Measurements from ENCODE around the gene FLAD1. TPM values are rescaled to one million over a fixed set of nuclear protein-coding genes. Genes with fewer than 3 reads are reported as not detected.
A peak's percentile ranks its signal among the peaks of the same experiment; 100 is the strongest.

The FLAD1 gene
- total RNA-seq, 1 experiment from 2014 or later = 82.4 TPM

DNA sequence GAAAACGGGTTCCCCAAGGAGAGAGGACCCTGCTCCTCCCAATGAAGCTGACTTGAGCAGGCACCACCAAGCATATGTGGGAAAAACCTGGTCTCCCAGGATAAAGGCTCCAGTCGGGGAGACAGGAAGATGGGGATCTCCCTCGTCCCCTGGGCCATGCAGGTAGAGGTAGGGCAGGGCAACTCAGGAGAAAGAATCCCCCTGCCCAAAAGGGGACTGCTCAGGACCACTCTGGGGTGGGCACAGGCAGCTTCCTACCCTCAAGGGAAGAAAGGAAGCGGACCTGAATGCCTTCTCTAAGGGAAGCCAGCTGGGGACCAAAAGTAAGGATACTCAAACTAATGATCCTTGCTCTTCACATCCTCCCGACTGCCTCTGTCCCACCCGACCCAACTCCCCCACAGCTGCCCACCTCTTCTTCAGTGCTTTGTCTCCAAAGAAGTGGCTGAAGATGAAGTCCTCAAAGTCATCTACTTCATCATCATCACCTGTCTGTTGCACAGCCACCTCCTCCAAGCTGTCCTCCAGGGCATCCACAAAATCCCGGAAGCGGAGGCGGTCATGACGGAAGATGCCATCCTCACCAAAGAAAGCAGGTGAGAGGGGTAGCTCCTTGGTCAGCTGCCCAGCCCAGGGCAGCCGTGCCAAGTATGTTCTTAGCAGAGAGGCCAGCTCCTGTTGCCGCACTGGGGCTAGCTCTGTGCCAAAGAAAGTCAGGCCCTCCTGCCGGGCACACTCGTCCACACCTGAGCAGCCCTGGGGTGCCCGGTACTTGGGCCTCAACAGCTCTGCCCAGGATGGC is 37.8 kb upstream of the FLAD1 start:
- BruUV-seq (replicated peaks) = TSS peak; percentile 66
- Histone ChIP-seq H3K27me3 (replicated peaks; ENCODE audit: insufficient read depth, low read depth, low read length, poor library complexity) (no peaks in the 10 kb centered on the region), H3K27ac (ENCODE audit: low read depth, low read length, poor library complexity, severe bottlenecking) (no peak overlapping the region), H3K4me1 (ENCODE audit: insufficient read depth, low read length, poor library complexity, severe bottlenecking) (peaks cover 29% of the 10 kb centered on the region), H3K36me3 (ENCODE audit: insufficient read depth, low read length, poor library complexity, severe bottlenecking) (no peaks in the 10 kb centered on the region), H3K4me3 (ENCODE audit: low read depth, low read length, poor library complexity, severe bottlenecking) (no peak overlapping the region), H3K9me3 (ENCODE audit: low read depth, low read length, poor library complexity, severe bottlenecking) (no peaks in the 10 kb centered on the region)
- intact Hi-C loops (cut with micrococcal nuclease; ENCODE audit: unreplicated experiment) = no loop called here
- DNase-seq (ENCODE audit: low spot score) = no peak
- TF ChIP-seq, protein P1, sequence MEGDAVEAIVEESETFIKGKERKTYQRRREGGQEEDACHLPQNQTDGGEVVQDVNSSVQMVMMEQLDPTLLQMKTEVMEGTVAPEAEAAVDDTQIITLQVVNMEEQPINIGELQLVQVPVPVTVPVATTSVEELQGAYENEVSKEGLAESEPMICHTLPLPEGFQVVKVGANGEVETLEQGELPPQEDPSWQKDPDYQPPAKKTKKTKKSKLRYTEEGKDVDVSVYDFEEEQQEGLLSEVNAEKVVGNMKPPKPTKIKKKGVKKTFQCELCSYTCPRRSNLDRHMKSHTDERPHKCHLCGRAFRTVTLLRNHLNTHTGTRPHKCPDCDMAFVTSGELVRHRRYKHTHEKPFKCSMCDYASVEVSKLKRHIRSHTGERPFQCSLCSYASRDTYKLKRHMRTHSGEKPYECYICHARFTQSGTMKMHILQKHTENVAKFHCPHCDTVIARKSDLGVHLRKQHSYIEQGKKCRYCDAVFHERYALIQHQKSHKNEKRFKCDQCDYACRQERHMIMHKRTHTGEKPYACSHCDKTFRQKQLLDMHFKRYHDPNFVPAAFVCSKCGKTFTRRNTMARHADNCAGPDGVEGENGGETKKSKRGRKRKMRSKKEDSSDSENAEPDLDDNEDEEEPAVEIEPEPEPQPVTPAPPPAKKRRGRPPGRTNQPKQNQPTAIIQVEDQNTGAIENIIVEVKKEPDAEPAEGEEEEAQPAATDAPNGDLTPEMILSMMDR (conservative IDR thresholded peaks at IDR 0.05; ENCODE audit: low read depth, low read length) = no peak
- no peak for TF ChIP-seq EZH2 (IDR thresholded peaks at IDR 0.05; ENCODE audit: borderline replicate concordance, low read depth, low read length, poor library complexity, severe bottlenecking)
- ChIA-PET POLR2A (ENCODE audit: low non-redundant PET) (no interaction called here), CTCF (interaction anchor here (0.9 kb wide), 1 partner anchor 10 kb away, joined by 3 read pairs; the partner anchor contains the start of gene PBXIP1)

DNA sequence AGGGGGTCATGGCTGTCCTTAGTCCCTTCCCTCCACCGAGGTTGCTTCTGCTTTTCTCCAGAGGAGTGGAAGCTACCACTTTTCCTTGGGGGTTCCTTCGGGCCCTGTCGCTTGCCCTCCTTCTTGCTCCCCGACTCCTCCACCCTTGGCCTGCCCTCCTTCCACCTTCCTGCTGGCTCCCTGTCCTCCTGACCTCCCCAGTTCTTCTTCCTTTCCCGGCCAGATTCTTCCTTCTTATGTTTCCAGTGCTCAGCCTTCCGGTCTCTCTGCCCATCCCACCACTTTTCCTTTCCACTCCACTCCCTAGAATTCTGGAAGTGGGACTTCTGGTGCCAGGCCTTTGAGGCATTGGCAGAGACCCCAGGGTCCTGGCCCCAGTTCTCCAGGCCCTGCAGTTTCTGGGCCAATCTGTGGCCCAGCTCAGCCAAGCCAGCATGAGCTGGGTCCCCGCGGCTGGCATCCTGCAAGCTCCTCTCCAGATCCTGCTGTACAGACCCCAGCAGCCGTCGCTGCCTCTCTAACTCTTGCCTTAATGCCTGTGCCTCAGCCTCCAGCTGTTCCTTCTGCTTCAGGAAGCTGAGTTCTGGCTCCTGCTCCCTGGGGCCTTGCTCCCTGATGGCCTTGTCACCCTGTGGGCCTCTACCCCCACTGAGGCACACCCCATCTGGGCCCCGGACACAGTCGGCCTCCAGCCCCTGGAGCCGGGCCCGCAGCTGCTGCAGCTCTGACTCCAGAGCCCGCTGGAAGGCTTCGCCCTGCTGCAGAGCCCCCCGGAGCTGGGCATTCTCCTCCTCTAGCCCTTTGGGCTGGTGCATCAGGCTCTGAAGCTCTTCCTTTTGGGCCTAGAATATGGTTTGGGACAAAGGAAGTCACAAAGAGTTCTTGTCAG is 36.9 kb upstream of the FLAD1 start:
- DNase-seq (ENCODE audit: low spot score) = no peak
- CTCF ChIA-PET = interaction anchor here (0.6 to 0.9 kb wide), 2 partner anchors 10 to 514 kb away, joined by 3 to 5 read pairs; partner anchors contain the start of gene PBXIP1
- Histone ChIP-seq H3K27me3 (replicated peaks; ENCODE audit: insufficient read depth, low read depth, low read length, poor library complexity) (no peaks in the 10 kb centered on the region), H3K27ac (ENCODE audit: low read depth, low read length, poor library complexity, severe bottlenecking) (no peak overlapping the region), H3K36me3 (ENCODE audit: insufficient read depth, low read length, poor library complexity, severe bottlenecking) (peaks cover 3% of the 10 kb centered on the region), H3K4me1 (ENCODE audit: insufficient read depth, low read length, poor library complexity, severe bottlenecking) (peaks cover 20% of the 10 kb centered on the region), H3K4me3 (ENCODE audit: low read depth, low read length, poor library complexity, severe bottlenecking) (no peak overlapping the region), H3K9me3 (ENCODE audit: low read depth, low read length, poor library complexity, severe bottlenecking) (no peaks in the 10 kb centered on the region)
- no peak for TF ChIP-seq EZH2 (IDR thresholded peaks at IDR 0.05; ENCODE audit: borderline replicate concordance, low read depth, low read length, poor library complexity, severe bottlenecking)
- TF ChIP-seq, protein P1 (conservative IDR thresholded peaks at IDR 0.05; ENCODE audit: low read depth, low read length) = no peak
- intact Hi-C loops (cut with micrococcal nuclease; ENCODE audit: unreplicated experiment) = no loop called here
- POLR2A ChIA-PET (ENCODE audit: low non-redundant PET) = no interaction called here
- no TSS peak for BruUV-seq (replicated peaks)

DNA sequence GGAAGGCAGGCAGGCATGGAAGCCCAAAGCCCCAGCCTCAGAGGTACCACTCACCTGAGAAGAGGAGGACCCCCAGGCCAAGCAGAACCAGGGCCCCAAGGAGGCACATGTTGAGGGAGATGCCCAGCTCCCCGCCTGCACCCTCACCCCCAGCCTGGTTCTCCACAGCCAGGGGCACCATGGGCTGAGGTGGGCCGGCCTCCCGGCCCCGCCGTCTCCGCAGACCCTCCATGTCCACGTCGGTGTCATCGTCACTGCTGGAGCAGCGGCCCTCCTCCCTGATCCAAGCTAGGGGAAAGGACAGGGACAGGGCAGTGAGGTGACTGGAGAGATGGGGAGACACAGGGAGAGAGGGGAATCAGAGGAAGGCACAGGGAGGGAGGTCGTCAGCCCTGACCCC is 35.1 kb upstream of the FLAD1 start:
- H3K27ac ChIP-seq (ENCODE audit: low read depth, low read length, poor library complexity, severe bottlenecking) = no peak overlapping the region
- POLR2A ChIA-PET (ENCODE audit: low non-redundant PET) = no interaction called here
- TF ChIP-seq, protein P1 (conservative IDR thresholded peaks at IDR 0.05; ENCODE audit: low read depth, low read length) = no peak
- TF ChIP-seq EZH2 (IDR thresholded peaks at IDR 0.05; ENCODE audit: borderline replicate concordance, low read depth, low read length, poor library complexity, severe bottlenecking) = no peak
- no peak overlapping the region for H3K4me3 ChIP-seq (ENCODE audit: low read depth, low read length, poor library complexity, severe bottlenecking)
- intact Hi-C loops (cut with micrococcal nuclease; ENCODE audit: unreplicated experiment) = no loop called here
- peaks cover 4% of the 10 kb centered on the region for H3K4me1 ChIP-seq (ENCODE audit: insufficient read depth, low read length, poor library complexity, severe bottlenecking)
- no peaks in the 10 kb centered on the region for H3K9me3 ChIP-seq (ENCODE audit: low read depth, low read length, poor library complexity, severe bottlenecking)
- no peak for DNase-seq (ENCODE audit: low spot score)
- peaks cover 3% of the 10 kb centered on the region for H3K36me3 ChIP-seq (ENCODE audit: insufficient read depth, low read length, poor library complexity, severe bottlenecking)
- no peaks in the 10 kb centered on the region for H3K27me3 ChIP-seq (replicated peaks; ENCODE audit: insufficient read depth, low read depth, low read length, poor library complexity)
- BruUV-seq (replicated peaks) = no TSS peak
- CTCF ChIA-PET = no interaction called here
